ENCODE results near the gene FAM98A. TPM values are rescaled to one million over a fixed set of nuclear protein-coding genes. Genes with fewer than 3 reads are reported as not detected.

Gene FAM98A
- total and polyA plus RNA-seq, 3 experiments from 2014 or later = 28.5 to 86.4 (median 85.5) TPM

GRCh38 chr2:33577084-33577483 is 22.0 kb downstream of the FAM98A start:
- H3K4me1 Mint-ChIP-seq = peaks cover 0 to 7% (median 3%) of the 10 kb centered on the region in 3 donors
- DNase-seq = no peak
- no peak overlapping the region for H3K4me3 ChIP-seq (ENCODE audit: low read length)
- no peak overlapping the region for H3K27ac ChIP-seq (ENCODE audit: low read depth, low read length)
- no peak overlapping the region for H3K4me3 Mint-ChIP-seq
- ChIA-PET POLR2A (no interaction called here), CTCF (no interaction called here)
- H3K9me3 Mint-ChIP-seq = no peaks in the 10 kb centered on the region
- no peaks in the 10 kb centered on the region for H3K36me3 ChIP-seq (ENCODE audit: insufficient read depth, low read length)
- H3K9me3 ChIP-seq (ENCODE audit: low read length) = no peaks in the 10 kb centered on the region
- no peaks in the 10 kb centered on the region for H3K27me3 Mint-ChIP-seq
- no peaks in the 10 kb centered on the region for H3K27me3 ChIP-seq (ENCODE audit: insufficient read depth, low read length, poor library complexity, severe bottlenecking)
- H3K4me1 ChIP-seq (ENCODE audit: insufficient read depth, low read length) = peaks cover under 1% of the 10 kb centered on the region
- H3K27ac Mint-ChIP-seq = peak overlapping the region in 2 of 8 donors; percentile 13 to 68
- H3K36me3 Mint-ChIP-seq = peaks cover 0 to 5% (median 0%) of the 10 kb centered on the region in 3 donors

DNA sequence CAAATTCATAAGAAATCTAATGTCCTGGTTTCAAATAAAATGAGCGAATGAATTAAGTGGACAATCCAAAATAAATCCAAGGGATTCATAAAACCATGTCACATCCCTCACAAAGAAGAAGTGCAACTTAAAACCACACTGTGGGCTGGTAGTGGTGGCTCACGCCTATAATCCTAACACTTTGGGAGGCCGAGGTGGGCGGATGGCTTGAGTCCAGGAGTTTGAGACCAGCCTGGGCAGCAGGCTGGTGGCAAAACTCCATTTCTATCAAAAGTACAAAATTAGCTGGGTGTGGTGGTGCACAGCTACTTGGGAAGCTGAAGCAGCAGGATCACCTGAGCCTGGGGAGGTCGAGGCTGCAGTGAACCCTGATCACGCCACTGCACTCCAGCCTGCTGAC is 25.4 kb downstream of the FAM98A start:
- H3K4me1 ChIP-seq (ENCODE audit: insufficient read depth, low read length) = no peaks in the 10 kb centered on the region
- no peak overlapping the region for H3K4me3 ChIP-seq (ENCODE audit: low read length)
- no peaks in the 10 kb centered on the region for H3K4me1 Mint-ChIP-seq
- no peaks in the 10 kb centered on the region for H3K9me3 Mint-ChIP-seq
- H3K27ac ChIP-seq (ENCODE audit: low read depth, low read length) = no peak overlapping the region
- H3K27me3 ChIP-seq (ENCODE audit: insufficient read depth, low read length, poor library complexity, severe bottlenecking) = no peaks in the 10 kb centered on the region
- H3K36me3 ChIP-seq (ENCODE audit: insufficient read depth, low read length) = no peaks in the 10 kb centered on the region
- ChIA-PET POLR2A (no interaction called here), CTCF (interaction anchor here (1.0 kb wide), 1 partner anchor 98 kb away, joined by 3 read pairs; the partner anchor contains the start of gene RASGRP3)
- no peak overlapping the region for H3K27ac Mint-ChIP-seq
- no peaks in the 10 kb centered on the region for H3K36me3 Mint-ChIP-seq
- no peak overlapping the region for H3K4me3 Mint-ChIP-seq
- no peak for DNase-seq
- no peaks in the 10 kb centered on the region for H3K27me3 Mint-ChIP-seq
- H3K9me3 ChIP-seq (ENCODE audit: low read length) = no peaks in the 10 kb centered on the region

DNA sequence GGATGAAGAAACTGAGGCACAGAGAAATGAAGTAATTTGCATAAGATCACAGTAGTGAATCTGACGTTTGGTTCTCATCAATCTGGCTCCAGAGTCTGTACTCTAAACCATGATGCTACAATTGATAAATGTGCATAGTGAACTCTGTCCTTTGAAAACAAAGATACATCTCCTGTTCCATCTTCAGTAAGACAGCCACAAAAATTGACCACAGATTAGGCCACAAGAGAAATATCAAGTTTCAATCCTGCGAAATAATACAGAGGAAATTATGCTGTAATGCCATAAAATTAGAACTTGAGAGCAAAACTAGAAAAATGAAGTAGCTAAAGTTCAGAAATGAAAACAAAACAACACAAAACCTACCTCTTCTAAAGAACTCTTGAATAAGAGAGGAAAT is 28.4 kb downstream of the FAM98A start:
- CTCF ChIA-PET = no interaction called here
- no peak overlapping the region for H3K4me3 Mint-ChIP-seq
- no peak for DNase-seq
- H3K36me3 ChIP-seq (ENCODE audit: insufficient read depth, low read length) = no peaks in the 10 kb centered on the region
- peak overlapping the region in 1 of 8 donors; percentile 3 for H3K27ac Mint-ChIP-seq
- no peak overlapping the region for H3K4me3 ChIP-seq (ENCODE audit: low read length)
- H3K36me3 Mint-ChIP-seq = peaks cover 0 to 6% (median 1%) of the 10 kb centered on the region in 3 donors
- POLR2A ChIA-PET = no interaction called here
- H3K27me3 Mint-ChIP-seq = peaks cover 0 to 1% of the 10 kb centered on the region in 2 donors
- no peaks in the 10 kb centered on the region for H3K9me3 ChIP-seq (ENCODE audit: low read length)
- H3K4me1 ChIP-seq (ENCODE audit: insufficient read depth, low read length) = no peaks in the 10 kb centered on the region
- no peak overlapping the region for H3K27ac ChIP-seq (ENCODE audit: low read depth, low read length)
- no peaks in the 10 kb centered on the region for H3K9me3 Mint-ChIP-seq
- no peaks in the 10 kb centered on the region for H3K27me3 ChIP-seq (ENCODE audit: insufficient read depth, low read length, poor library complexity, severe bottlenecking)
- no peaks in the 10 kb centered on the region for H3K4me1 Mint-ChIP-seq

DNA sequence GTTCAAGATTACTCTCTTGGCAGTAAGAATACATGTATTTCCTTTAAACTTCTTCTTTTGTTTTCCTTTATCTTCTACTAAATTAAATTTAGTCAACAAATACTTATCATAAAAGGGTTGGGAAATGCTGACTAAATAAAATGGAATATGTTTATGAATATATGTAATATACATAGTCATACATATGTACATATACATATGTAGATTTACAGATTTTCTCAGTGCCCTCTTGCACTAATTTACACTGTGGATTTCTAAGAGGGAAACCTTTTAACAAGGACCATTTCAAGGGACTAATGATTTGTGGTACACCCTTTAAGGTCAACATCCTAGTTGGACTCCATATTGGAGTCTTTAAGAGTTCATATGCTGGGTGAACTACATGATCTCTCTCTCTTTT is 37.2 kb downstream of the FAM98A start:
- Mint-ChIP-seq H3K27ac (no peak overlapping the region), H3K4me1 (no peaks in the 10 kb centered on the region), H3K27me3 (peaks cover 0 to 1% of the 10 kb centered on the region in 2 donors), H3K9me3 (no peaks in the 10 kb centered on the region), H3K36me3 (peaks cover 19 to 27% (median 25%) of the 10 kb centered on the region in 3 donors), H3K4me3 (no peak overlapping the region)
- no peaks in the 10 kb centered on the region for H3K9me3 ChIP-seq (ENCODE audit: low read length)
- H3K27me3 ChIP-seq (ENCODE audit: insufficient read depth, low read length, poor library complexity, severe bottlenecking) = no peaks in the 10 kb centered on the region
- H3K4me3 ChIP-seq (ENCODE audit: low read length) = no peak overlapping the region
- H3K4me1 ChIP-seq (ENCODE audit: insufficient read depth, low read length) = no peaks in the 10 kb centered on the region
- no peaks in the 10 kb centered on the region for H3K36me3 ChIP-seq (ENCODE audit: insufficient read depth, low read length)
- POLR2A ChIA-PET = no interaction called here
- DNase-seq = no peak
- H3K27ac ChIP-seq (ENCODE audit: low read depth, low read length) = no peak overlapping the region
- CTCF ChIA-PET = no interaction called here

DNA sequence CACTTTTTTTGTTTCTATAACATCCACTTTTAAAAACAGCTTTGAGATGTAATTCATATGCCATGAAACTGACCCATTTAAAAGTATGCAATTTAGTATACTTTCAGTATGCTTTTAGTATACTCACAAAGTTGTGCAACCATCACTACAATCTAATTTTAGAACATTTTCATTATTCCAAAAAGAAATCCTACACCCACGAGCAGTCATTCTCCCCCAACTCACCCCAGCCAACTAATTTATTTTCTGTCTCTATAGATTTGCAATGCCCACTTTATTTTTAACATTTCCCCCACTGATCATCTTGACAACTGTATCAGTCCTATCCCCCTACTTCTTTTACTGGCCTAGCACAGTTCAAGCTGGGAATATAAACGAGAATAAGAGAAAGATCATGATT is 39.1 kb downstream of the FAM98A start:
- H3K4me1 ChIP-seq (ENCODE audit: insufficient read depth, low read length) = no peaks in the 10 kb centered on the region

DNA sequence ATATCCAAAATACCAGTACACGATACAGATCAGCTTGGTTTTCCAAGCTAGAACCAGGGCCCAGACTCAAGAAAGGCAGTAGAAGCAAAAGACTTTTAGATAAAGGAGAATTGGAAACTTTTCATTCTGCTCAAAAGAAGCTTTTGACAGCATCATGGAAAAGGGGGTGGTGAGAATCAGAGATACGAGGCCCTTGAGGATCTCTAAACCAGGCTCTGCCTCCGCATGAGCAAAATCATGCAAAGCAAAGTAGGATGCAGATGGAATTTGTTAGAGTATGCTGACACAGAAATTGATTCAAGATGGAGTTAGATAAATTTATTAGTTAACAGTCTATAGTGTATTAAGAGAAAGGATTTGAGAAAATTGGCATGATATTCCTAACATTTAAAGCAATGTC is 39.8 kb downstream of the FAM98A start:
- H3K4me1 Mint-ChIP-seq = no peaks in the 10 kb centered on the region
- no peak overlapping the region for H3K27ac ChIP-seq (ENCODE audit: low read depth, low read length)
- peaks cover 14 to 29% (median 22%) of the 10 kb centered on the region in 3 donors for H3K36me3 Mint-ChIP-seq
- H3K36me3 ChIP-seq (ENCODE audit: insufficient read depth, low read length) = no peaks in the 10 kb centered on the region
- H3K27me3 Mint-ChIP-seq = no peaks in the 10 kb centered on the region
- no peaks in the 10 kb centered on the region for H3K9me3 Mint-ChIP-seq
- POLR2A ChIA-PET = no interaction called here
- no peak for DNase-seq
- CTCF ChIA-PET = no interaction called here
- no peak overlapping the region for H3K4me3 ChIP-seq (ENCODE audit: low read length)
- H3K27ac Mint-ChIP-seq = peak overlapping the region in 1 of 8 donors; percentile 4
- no peaks in the 10 kb centered on the region for H3K27me3 ChIP-seq (ENCODE audit: insufficient read depth, low read length, poor library complexity, severe bottlenecking)
- no peak overlapping the region for H3K4me3 Mint-ChIP-seq
- H3K4me1 ChIP-seq (ENCODE audit: insufficient read depth, low read length) = no peaks in the 10 kb centered on the region
- no peaks in the 10 kb centered on the region for H3K9me3 ChIP-seq (ENCODE audit: low read length)

More for the DNA sequence above, 39.1 kb downstream of the FAM98A start:
- no peak for DNase-seq
- H3K4me3 ChIP-seq (ENCODE audit: low read length) = no peak overlapping the region
- no peaks in the 10 kb centered on the region for H3K9me3 Mint-ChIP-seq
- peaks cover 15 to 26% (median 18%) of the 10 kb centered on the region in 3 donors for H3K36me3 Mint-ChIP-seq
- no peak overlapping the region for H3K27ac Mint-ChIP-seq
- H3K27me3 ChIP-seq (ENCODE audit: insufficient read depth, low read length, poor library complexity, severe bottlenecking) = no peaks in the 10 kb centered on the region
- no peaks in the 10 kb centered on the region for H3K4me1 Mint-ChIP-seq
- H3K36me3 ChIP-seq (ENCODE audit: insufficient read depth, low read length) = no peaks in the 10 kb centered on the region
- CTCF ChIA-PET = no interaction called here
- no peaks in the 10 kb centered on the region for H3K27me3 Mint-ChIP-seq
- H3K9me3 ChIP-seq (ENCODE audit: low read length) = no peaks in the 10 kb centered on the region
- POLR2A ChIA-PET = no interaction called here
- no peak overlapping the region for H3K27ac ChIP-seq (ENCODE audit: low read depth, low read length)
- H3K4me3 Mint-ChIP-seq = no peak overlapping the region

DNA sequence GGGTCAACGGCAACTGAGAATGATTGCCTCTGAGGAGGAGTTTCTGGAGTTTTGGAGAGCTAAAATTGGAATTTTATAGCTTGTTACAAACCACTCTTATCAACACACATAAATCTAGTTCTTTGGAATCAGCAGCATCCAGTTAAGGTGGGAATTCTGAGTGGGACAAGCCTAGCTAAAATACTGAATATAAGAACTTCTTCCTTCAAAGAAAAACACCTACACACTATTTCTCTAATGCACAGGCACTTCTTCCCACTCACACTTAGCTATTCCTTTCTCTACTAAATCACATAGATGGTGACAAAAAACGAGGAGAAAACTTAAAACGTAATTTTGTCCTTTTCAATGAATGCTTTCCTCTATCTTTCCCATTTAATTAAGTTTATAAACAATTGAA is 43.4 kb downstream of the FAM98A start:
- H3K4me3 Mint-ChIP-seq = no peak overlapping the region
- POLR2A ChIA-PET = no interaction called here
- CTCF ChIA-PET = no interaction called here
- Histone ChIP-seq H3K36me3 (ENCODE audit: insufficient read depth, low read length) (no peaks in the 10 kb centered on the region), H3K27me3 (ENCODE audit: insufficient read depth, low read length, poor library complexity, severe bottlenecking) (no peaks in the 10 kb centered on the region), H3K27ac (ENCODE audit: low read depth, low read length) (no peak overlapping the region), H3K9me3 (ENCODE audit: low read length) (no peaks in the 10 kb centered on the region), H3K4me3 (ENCODE audit: low read length) (no peak overlapping the region), H3K4me1 (ENCODE audit: insufficient read depth, low read length) (no peaks in the 10 kb centered on the region)
- peaks cover 5 to 21% (median 15%) of the 10 kb centered on the region in 3 donors for H3K36me3 Mint-ChIP-seq
- no peaks in the 10 kb centered on the region for H3K4me1 Mint-ChIP-seq
- H3K9me3 Mint-ChIP-seq = no peaks in the 10 kb centered on the region
- no peak for DNase-seq
- H3K27ac Mint-ChIP-seq = no peak overlapping the region
- no peaks in the 10 kb centered on the region for H3K27me3 Mint-ChIP-seq

DNA sequence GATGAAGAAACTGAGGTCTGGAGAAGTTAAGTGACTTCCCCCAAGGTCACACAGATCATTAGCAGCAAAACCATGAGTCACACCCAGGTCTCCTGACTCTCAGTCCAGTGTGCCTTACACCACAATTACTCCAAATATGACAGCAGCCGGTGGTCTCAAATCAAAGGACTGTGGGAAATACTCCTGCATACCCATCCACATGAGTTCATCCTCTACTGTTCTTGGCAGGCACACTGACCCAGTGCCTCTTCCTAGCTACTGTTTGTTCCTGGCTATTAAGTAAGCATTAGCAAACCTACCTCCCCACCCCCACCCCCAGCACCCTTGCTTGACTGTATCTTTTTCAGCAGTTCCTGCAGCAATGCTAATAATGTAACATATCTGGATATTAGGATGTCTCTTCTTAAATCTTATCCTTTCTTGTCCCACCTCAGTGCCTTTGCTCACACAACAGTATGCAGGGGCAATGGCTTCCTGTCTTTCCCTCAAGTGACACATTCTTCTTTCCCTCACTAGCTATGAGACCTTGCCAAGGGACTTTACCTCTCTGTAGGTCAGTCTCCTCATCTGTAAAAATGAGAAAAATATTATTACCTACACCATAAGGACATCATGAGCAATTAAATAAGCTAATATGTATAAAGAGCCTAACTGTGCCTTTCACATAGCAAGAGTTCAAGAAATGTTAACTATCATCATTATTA is 46.2 kb downstream of the FAM98A start:
- Histone ChIP-seq H3K27me3 (ENCODE audit: insufficient read depth, low read length, poor library complexity, severe bottlenecking) (no peaks in the 10 kb centered on the region), H3K4me3 (ENCODE audit: low read length) (no peak overlapping the region), H3K27ac (ENCODE audit: low read depth, low read length) (no peak overlapping the region), H3K36me3 (ENCODE audit: insufficient read depth, low read length) (no peaks in the 10 kb centered on the region), H3K4me1 (ENCODE audit: insufficient read depth, low read length) (no peaks in the 10 kb centered on the region), H3K9me3 (ENCODE audit: low read length) (no peaks in the 10 kb centered on the region)
- Mint-ChIP-seq H3K27ac (peak overlapping the region in 2 of 8 donors; percentile 47 to 52), H3K4me1 (no peaks in the 10 kb centered on the region), H3K27me3 (no peaks in the 10 kb centered on the region), H3K9me3 (no peaks in the 10 kb centered on the region), H3K4me3 (no peak overlapping the region), H3K36me3 (peaks cover 0 to 16% (median 7%) of the 10 kb centered on the region in 3 donors)
- no peak for DNase-seq
- CTCF ChIA-PET = no interaction called here
- POLR2A ChIA-PET = no interaction called here
